Smooth muscle cell of the umbilical artery (primary cell): ENCODE results near the gene PAIP1. TPM values are rescaled to one million over a fixed set of nuclear protein-coding genes. Genes with fewer than 3 reads are reported as not detected.

Source experiments
- total RNA-seq: library from RNA; depleted of rRNA; stranded (reverse); fragments of >200 nt; gene quantifications from 2 replicates; pipeline ENCODE4 v1.2.3, GENCODE V29; 2014

PAIP1 gene, protein sequence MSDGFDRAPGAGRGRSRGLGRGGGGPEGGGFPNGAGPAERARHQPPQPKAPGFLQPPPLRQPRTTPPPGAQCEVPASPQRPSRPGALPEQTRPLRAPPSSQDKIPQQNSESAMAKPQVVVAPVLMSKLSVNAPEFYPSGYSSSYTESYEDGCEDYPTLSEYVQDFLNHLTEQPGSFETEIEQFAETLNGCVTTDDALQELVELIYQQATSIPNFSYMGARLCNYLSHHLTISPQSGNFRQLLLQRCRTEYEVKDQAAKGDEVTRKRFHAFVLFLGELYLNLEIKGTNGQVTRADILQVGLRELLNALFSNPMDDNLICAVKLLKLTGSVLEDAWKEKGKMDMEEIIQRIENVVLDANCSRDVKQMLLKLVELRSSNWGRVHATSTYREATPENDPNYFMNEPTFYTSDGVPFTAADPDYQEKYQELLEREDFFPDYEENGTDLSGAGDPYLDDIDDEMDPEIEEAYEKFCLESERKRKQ
- 86.4 and 104 TPM in 2 replicates for total RNA-seq

DNA sequence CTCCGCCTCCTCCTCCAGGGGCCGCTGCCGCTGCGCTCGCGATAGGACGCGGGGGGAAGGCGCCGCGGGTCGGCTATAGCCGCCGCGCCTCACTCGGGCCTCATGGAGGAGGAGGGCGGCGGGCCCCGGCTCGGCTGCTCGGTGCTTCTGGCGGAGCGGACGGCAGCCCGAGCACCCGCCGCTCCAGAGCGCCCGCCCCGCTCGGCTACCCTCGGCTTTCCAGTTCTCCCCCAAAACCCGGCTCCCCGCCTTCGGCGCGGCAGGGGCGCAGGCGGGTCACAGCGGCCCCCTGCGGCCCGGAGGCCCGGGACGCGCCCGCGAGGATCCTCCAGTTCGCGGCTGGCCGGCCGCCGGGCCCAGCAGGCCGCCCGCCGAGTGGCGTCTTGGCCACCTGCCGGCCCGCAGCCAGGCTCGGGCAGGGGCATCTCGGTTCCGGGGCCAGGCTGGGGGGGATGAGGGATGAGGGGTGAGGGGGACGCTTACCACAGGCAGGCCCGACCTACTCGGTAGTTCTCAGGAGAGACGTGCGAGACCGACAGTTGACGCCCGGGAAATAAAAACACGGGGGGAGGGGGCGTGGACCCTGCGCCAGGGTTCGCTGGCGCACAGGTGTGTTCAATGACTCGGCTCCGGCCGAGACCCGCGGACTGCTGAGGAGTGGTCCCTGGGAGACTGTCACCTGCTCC is at the start of gene PAIP1:
Gene PAIP1 (minus strand): TSS at position 221 of the 686 bp plus-strand sequence. CDS start 231 bp downstream, outside the sequence.

DNA sequence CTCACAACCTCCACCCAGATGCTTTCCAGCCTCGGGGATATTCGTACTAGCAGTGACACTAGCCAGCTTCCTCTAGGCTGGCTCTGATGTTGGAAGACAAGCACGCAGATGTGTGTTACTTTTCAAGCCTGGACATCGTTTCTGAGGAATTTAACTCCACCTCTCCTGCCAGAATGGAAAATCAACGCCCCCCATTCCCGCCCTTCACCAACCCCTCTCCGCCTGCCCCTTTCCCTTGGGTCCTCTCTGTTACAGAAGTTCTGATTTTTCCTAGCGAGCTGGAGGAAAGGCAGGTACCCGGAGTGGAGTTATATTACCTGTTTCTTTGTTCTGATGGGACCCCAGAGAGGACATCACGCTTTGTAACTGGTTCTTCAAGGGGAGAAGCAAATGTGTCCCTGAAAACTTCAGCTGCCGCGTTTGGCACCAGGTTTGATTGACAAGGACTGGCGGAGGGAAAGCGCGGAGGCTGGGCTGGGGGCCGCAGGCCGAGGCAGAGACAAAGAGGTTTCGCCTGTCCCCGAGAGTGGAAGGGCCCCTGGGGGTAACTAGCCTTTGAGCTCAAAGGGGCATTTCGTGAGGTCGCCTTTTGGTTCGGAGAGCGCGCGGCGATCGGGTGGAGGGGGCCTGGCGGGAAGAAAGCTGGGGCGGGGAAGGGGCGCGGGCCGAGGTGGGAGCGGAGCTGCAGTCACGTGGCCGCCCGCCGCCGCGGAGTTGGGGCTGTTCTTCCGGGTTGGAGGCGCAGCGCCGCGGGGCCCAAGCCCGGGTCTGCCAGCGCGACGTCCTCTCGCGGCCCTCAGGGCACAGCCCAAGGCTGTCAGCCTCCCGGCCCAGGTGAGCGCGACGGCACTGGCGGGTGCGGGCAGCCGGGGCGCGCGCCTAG is 45.8 kb upstream of the PAIP1 start, which contains the start of gene NNT:
Gene NNT (plus strand): TSS at position 720 of the 883 bp plus-strand sequence. CDS start 6,016 bp downstream, outside the sequence.

GRCh38 chr5:43514816-43515677 is 41.8 kb downstream of the PAIP1 start, which contains the start of gene C5orf34:
Gene C5orf34 (minus strand): TSS chr5:43515148. CDS start chr5:43509339, 5,809 bp downstream.

GRCh38 chr5:43483298-43484105 is 73.4 kb downstream of the PAIP1 start, which contains the start of gene TMEM267:
Gene TMEM267 (minus strand): TSS chr5:43483865. CDS start chr5:43453969, 29,896 bp downstream.

Other genes with a start within 250 kb of the PAIP1 start
- 144 and 189 TPM in 2 replicates for gene HMGCS1, start 243.7 kb downstream of the PAIP1 start, total RNA-seq
- gene CCL28, start 144.7 kb downstream of the PAIP1 start, total RNA-seq, result 0.59 and 1.5 TPM in 2 replicates
- 22.0 and 22.1 TPM in 2 replicates for gene TMEM267, start 73.2 kb downstream of the PAIP1 start, total RNA-seq
- 2.4 and 4.2 TPM in 2 replicates for gene C5orf34, start 41.9 kb downstream of the PAIP1 start, total RNA-seq
- gene NNT, start 46.1 kb upstream of the PAIP1 start, total RNA-seq, result 101 and 103 TPM in 2 replicates